ENCODE results near the gene TENM4.
A peak's percentile ranks its signal among the peaks of the same experiment; 100 is the strongest.

TENM4 gene

GRCh38 chr11:79434283-79434682 lies 6.5 kb downstream of the TENM4 start:
- DNase-seq (ENCODE audit: extremely low spot score), result peak; percentile 29
- ChIA-PET POLR2A (no interaction called here), CTCF (interaction anchor here (1.3 kb wide), 1 partner anchor 9 kb away, joined by 3 read pairs; no protein-coding TSS in a partner anchor)
- TF ChIP-seq CTCF (IDR thresholded peaks at IDR 0.05; ENCODE audit: control extremely low read depth, extremely low read depth, low read depth, missing control alignments), result no peak

- ChIA-PET CTCF (interaction anchor here (1.3 to 2.5 kb wide), 5 partner anchors 10 to 127 kb away, joined by 3 to 10 read pairs (median 5); no protein-coding TSS in a partner anchor), POLR2A (no interaction called here)
- no peak for DNase-seq (ENCODE audit: extremely low spot score)
Measured at GRCh38 chr11:79432138-79432537, 8.7 kb downstream of the TENM4 start.

GRCh38 chr11:79431535-79431934 lies 9.3 kb downstream of the TENM4 start:
- no peak for TF ChIP-seq CTCF (IDR thresholded peaks at IDR 0.05; ENCODE audit: control extremely low read depth, extremely low read depth, low read depth, missing control alignments)
- CTCF ChIA-PET, result interaction anchor here (1.3 to 2.5 kb wide), 4 partner anchors 10 to 126 kb away, joined by 3 to 10 read pairs (median 4); no protein-coding TSS in a partner anchor
- POLR2A ChIA-PET, result no interaction called here
- no peak for DNase-seq (ENCODE audit: extremely low spot score)

More at GRCh38 chr11:79432138-79432537, 8.7 kb downstream of the TENM4 start:
- TF ChIP-seq CTCF (IDR thresholded peaks at IDR 0.05; ENCODE audit: control extremely low read depth, extremely low read depth, low read depth, missing control alignments), result no peak

GRCh38 chr11:79430280-79430679 lies 10.6 kb downstream of the TENM4 start:
- DNase-seq (ENCODE audit: extremely low spot score), result no peak
- CTCF ChIA-PET, result no interaction called here
- no peak for TF ChIP-seq CTCF (IDR thresholded peaks at IDR 0.05; ENCODE audit: control extremely low read depth, extremely low read depth, low read depth, missing control alignments)
- POLR2A ChIA-PET, result no interaction called here

GRCh38 chr11:79428406-79428805 lies 12.4 kb downstream of the TENM4 start:
- TF ChIP-seq CTCF (IDR thresholded peaks at IDR 0.05; ENCODE audit: control extremely low read depth, extremely low read depth, low read depth, missing control alignments), result no peak
- ChIA-PET POLR2A (no interaction called here), CTCF (interaction anchor here (1.1 kb wide), 1 partner anchor 54 kb away, joined by 3 read pairs; no protein-coding TSS in a partner anchor)
- no peak for DNase-seq (ENCODE audit: extremely low spot score)

GRCh38 chr11:79427611-79428327 lies 13.1 kb downstream of the TENM4 start:
- ChIA-PET POLR2A (no interaction called here), CTCF (no interaction called here)
- TF ChIP-seq CTCF (IDR thresholded peaks at IDR 0.05; ENCODE audit: control extremely low read depth, extremely low read depth, low read depth, missing control alignments), result no peak
- DNase-seq (ENCODE audit: extremely low spot score), result no peak
